HTR-8/SVneo (cell line): ENCODE data around the gene ABCA2.
A peak's percentile ranks its signal among the peaks of the same experiment; 100 is the strongest.
"Not testable (repeated sequence)": the region's sequence is repeated elsewhere in the genome, so short reads cannot be mapped to it uniquely, and the experiment has no call there.

Source experiments
- DNase-seq: peaks from one replicate; pipeline ENCODE4 v3.0.0; 2011; ENCODE audit warnings: low spot score, mixed read lengths; ENCODE audit not compliant: insufficient read length
- FAIRE-seq: peaks from 2 replicates; lab custom pipeline; 2011; peaks lifted over from hg19 to GRCh38; lab: Jason Lieb, UNC

Gene ABCA2

DNA sequence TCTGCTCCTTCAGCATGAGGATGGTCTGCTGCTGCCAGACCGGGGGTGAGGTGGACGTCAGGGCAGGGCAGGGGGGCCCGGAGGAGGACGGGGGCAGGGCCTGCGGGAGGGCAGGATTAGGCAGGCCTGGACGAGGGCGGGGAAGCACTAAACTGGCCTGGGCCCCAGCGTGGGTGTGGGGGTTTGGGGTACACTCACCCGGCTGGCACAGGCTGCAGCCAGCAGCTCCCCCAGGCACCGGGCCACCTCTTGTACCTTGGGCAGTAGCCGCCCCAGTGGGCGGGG lies 36.8 kb upstream of the ABCA2 start:
- no peak for DNase-seq
- FAIRE-seq, result no peak

DNA sequence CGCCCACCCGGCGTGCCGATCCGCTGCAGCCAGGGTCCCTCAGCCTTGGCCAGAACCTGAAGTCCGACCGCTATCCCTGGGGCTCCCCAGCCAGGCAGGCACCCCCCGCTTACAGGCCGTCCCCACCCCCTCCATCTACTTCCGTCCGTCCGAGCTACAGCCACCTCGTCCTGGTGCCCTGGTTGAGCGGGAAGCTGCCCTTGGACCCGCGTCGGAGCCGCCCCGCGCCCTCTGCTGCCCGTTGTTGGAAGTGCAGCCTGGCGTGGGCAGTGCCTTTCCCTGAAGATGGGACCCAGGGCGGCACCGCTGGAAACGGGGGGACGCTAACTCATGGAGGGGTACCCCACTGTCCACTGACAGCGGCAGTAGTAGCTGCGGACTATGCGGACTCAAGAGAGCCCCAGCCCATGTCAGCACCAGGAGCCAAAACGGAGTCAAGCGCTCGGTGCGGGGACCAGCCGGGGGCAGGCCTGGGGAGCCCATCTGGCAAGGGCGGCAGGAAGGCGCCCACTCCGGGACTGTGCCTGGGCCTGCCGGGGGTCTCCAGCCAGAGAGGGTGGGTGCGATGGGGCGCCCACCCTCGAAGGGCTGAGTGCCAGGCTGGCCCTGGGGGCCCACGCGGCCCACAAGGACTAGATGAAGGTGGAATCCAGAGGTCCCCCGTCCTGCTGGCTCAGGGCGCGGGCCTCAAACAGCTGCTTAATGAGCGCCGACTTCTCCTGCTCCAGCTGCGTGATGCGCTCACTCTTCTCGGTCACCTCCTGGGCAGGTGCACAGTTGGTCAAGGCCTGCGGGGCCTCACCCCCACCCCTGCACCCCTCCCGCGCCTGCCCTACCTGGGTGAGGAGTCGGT lies 36.2 kb upstream of the ABCA2 start:
- no peak for DNase-seq
- peak; percentile 79 for FAIRE-seq

DNA sequence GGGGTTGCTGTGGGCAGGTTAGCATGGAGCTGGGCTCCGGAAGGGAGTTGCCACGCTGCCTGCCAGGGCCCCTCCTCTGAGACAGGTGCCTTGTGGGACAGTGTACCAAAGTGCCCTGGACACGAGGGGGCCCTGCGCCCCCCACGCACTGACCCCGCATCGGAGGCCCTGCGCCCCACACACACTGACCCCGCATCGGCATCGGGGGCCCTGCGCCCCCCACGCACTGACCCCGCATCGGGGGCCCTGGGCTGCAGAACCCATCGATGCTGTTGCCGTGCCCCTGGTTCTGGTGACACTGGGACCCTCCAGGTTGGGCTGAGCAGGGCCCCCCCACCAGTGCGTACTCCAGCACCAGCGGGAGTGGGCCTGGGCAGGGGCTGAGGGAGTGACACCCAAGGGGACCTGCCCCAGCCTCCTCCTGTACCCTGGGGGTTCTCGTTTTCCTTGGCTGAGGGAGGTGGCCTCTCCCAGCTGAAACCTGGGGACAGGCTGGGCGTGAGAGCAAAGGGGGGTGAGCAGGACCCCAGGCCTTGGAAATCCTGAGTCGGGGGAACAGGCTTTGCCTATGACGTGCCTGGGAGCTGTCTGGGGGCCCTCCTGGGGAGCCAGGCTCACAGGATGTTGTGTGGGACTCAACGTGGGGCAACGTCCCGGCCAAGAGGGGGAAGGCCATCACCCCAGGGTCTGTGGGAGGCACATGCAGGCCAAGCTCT lies 35.4 kb upstream of the ABCA2 start:
- DNase-seq (no peak), FAIRE-seq (no peak)

DNA sequence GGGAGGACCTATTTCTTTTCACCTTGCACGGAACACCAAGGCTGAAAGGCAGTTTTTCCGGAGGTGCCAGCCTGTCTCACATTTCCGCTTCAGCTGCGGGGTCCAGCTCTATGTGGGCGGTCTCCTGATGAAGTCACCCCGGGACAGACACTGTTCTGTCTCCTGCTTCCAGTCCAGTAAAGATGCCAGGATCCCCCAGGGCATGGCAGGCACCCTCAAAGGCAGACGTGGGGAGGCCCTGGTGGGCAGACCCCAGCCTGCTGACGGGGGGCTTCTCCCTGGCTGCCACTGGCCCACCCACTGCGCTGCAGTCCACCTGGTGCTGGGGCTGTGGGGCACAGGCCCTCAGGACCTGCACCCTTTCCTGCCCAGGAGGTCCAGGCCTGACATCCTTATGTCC lies 34.8 kb upstream of the ABCA2 start:
- not testable (repeated sequence) for DNase-seq, FAIRE-seq

DNA sequence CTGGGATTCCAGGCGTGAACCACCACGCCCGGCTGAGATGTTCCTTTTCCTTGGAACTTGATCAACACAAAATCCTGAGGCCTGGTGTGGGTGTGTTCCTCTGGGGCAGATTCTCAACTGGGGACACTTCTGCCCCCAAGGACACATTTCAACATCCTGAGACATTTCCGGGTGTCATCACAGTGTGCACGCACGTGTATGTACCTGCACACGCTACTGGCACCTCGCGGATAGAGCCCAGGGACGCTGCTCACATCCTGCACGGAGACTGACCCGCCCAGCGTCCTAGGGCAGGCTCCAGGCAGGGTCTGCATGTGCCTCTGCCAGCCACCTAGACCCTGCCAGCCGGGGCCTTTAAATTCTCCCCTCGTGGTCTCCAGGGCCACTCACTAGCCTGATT lies 34.3 kb upstream of the ABCA2 start:
- no peak for DNase-seq
- FAIRE-seq, result no peak

DNA sequence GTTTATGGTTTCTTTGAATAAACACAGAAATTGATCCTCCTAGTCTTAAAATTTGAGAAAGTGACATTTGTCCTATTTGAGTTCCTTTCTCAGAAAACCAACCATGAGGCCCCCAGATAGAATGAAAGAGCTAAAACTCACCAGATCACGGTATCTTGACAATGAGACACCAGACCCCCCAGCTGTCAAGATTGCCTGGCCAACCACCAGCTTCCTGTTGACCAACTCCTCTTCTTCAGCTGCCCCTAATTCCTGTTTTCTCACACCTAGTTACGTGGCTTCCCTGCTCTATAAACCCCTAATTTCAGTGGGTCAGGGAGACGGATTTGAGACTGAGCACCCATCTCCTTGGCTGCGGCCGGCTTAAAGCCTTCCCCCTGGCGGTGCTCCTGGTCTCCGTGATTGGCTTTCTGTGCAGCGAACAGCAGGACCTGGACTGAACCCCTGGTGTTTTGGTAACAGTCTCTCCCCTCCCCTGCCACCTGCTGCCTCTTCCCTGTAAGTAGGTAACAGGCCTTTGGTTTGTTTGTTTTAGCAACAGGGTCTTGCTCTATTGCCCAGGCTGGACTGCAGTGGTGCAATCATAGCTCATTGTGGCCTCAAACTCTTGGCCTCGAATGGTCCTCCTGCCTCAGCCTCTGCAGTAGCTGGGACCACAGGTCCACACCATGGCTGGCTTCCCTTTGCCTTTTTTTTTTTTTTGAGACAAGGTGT lies 30.6 kb upstream of the ABCA2 start:
- DNase-seq (no peak), FAIRE-seq (no peak)

DNA sequence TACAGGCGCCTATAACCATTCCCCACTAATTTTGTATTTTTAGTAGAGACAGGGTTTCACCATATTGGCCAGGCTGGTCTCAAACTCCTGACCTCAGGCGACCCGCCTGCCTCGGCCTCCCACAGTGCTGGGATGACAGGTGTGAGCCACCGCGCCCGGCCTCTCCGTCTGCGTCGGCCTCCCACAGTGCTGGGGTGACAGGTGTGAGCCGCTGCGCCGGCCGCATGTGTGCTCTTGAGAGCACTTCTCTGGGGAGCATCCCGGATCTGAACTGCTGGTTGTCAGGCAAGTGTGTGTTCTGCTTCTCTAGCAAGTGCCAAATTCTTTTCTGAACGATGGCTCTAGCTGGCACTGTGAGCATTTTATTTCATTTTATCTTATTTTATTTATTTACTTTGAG lies 29.5 kb upstream of the ABCA2 start:
- no peak for DNase-seq
- FAIRE-seq, result no peak

DNA sequence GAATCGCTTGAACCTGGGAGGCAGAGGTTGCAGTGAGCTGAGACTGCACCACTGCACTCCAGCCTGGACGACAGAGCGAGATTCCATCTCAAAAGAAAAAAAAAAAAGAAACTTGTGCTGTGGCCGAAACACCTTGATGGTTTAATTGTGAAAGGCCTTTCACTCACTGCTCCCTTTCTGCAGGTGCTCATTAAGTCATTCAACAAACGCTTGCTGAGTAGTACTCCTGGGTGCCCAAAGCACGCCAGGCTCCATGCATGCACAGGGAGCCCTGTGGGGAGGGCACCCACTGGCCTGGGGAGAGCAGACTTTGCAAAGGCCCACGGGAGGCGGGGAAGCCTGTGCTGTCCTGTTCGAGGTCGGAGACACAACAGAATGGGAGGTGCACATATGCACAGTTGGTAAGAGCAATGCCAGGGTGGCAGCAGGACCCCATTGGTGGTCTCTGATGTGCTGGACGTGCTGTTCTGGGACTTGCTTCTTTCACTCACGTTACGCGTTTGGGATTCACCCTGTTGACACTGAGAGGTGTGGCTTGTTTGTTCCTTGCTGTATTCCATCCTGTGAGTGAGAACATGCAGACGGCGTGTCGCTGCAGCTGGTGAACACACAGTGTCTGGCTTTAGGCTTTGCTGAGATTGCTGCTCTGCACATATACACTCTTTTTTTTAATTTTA lies 28.8 kb upstream of the ABCA2 start:
- DNase-seq (no peak), FAIRE-seq (no peak)

DNA sequence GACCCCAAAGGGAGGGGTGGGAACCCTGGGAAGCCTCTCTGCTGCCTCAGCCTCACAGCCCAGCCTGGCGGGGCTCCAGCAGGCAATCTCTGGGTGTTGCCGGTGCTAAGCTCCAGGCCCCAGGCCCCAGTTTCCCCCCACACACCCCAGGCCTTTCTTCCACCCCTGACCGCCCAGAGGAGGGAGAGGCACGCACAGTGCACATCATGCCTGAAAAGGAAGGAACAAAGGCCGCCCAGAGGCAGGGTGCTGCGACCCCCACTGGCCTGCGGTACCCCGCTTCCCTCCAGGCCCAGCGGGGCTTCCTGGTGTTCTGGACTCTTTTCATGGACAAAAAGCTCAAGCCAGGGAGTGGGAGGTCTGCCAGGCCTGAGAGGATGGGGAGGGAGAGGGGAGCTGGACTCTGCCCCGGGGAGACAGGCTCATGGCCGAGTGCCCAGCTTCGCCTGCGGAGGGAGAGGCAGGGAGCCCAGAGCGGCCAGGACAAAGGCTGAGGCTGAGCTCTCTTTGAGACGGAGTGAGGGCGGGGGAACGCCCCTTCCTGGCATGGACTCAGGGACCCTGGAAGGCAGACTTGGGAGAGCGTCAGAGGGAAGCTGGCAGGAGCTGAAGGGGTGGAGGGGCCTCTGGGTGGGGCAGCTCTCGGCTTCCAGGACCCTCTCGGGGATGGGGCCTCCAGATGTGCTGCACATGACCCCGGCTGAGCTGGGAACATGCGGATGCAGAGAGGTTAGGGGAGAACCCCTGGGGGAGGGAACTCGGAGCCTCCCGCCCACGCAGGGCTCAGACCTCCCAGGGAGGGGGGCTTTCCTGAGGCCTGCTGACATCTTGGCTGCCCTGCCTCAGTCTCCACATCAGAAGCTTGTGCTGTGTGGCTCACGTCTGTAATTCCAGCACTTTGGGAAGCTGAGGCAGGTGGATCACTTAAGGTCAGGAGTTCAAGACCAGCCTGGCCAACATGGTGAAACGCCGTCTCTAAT lies 27.6 kb upstream of the ABCA2 start:
- FAIRE-seq (no peak), DNase-seq (no peak)

DNA sequence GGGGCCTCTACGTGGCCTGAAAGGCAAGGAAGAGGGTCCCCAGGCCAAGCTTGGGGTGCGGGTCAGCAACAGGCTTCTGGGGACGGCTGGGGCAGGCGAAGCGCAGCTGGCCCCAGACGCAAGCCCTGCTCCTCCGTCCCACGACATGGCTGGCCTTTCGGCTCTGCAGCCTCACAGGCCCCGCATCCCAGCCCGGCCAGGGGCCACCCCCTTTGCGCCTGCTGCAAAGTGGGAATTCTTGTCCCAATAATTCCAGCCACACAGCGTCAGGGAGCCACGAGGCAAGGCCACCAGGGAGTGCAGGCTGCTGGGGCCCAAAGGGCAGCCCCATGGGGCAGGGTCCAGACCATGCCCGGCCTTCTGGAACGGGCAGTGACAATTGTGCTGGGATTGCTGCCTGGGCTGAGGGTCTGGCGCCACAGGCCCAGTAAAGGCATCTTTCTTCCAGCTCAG lies 26.9 kb upstream of the ABCA2 start:
- FAIRE-seq, result no peak
- DNase-seq, result no peak

DNA sequence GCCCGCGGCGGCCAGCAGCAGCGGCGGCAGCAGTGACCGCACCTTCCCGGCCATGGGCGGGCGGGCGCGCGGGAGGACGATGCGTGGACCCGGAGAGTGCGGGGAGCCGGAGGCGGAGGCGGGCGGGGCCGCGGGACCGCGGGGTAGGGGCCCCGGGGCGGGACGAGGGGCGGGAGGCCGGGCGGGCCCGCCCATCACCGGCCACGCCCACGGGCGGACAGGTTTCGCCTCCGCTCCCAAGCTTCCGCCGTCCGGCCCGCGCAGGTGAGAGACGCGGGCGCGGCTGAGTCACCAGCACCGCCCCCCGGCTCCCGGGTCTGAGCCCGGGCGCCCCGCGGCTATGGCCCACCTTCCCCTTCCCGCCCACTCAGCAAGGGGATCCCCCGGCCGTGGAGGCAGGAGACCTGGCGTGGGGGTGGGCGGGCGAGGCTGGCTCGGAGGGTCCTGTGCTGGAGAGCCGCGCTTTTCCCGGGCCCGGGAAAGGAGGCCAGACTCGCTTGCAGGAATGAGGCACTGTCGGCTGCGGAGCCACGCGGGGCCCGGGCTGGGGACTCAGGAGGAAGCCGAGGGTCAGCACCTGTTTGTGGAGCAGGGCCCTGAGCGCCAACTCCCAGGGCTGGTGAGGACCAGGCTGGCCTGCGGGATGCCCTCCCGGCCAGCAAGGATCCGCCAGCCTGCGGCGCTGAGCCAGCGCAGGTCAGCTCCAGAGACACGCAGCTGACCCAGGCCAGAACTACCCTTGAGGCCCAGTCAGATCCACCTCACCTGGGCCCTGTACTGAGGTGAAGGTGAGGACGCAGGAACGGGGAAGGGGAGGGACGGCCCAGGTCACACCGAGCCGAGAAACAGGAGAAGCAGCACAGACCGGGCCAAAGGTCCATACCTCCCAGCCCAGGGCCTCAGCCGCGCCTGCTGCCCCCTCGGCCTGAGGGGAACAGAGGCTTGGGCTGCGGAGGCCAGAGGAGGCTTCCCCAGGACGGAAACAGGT lies 26.2 kb upstream of the ABCA2 start, which contains the start of gene ENTPD2:
Gene ENTPD2, minus strand, starts transcription at position 118 of the 988 bp plus-strand sequence. Its CDS starts 64 bp downstream, at position 54.
- FAIRE-seq (no peak), DNase-seq (no peak)

DNA sequence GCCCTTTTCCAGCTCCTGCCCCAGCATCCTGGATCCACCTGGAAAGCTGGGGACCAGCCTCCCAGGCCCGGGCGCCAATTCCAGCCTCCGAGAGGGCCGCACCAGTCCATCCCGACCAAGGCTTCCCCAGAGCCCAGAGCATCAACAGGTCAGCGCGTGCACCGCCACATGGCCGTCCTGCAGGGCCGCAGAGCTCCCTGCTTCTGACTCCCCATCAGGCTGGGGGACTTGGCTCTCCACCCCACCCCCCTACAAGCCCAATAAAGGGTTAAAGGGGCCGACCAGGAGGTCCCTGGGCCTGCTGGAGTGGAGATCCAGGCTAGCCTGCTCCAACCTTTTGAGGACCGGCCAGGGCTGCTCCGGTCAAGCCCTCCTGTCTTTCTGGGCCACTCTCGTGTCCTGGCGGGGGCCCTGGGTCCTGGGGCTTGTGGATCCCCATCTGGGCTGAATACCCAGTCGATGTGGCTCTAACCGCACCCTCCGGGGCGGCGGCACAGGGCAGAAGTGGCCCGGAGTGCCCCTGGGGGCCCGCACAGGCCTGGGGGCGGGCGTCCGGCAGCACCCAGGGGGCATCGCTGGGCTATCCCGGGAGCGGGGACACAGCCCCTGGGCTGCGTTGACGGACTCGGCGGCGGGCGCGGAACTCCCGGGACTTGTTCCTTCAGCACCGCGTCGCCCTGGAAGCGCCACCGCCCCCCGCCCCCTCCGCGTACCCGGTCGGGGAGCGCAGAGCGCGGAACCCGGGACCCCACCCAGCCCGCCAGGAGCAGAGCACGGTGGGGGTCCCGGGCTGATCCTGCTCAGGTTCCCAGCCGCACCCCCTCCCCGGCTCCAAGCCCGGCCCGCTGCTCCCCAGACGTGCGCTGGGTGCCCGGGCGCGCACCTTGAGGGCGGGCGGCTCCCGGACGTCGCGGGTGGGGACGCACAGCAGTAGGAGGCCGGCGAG lies 25.2 kb upstream of the ABCA2 start:
- DNase-seq (no peak), FAIRE-seq (no peak)

DNA sequence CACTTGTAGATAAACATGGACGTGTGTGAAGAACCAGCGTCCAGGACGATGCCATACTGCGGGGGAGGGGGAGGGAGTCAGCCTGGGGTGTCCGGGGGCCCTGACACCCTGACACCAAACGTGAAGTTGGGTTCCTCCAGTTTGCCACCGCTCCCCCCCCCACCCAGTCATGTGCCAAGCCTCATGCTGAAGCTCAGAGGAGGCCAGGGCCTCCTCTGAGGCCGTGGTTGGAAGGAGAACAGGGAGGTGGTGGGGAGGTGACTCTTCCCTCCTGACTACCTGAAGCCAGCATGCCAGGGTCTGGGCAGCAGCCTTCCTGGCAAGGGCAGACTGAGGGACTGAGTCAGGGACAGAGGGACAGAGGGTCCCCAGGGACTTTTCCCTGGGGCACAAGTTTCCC lies 24.3 kb upstream of the ABCA2 start:
- FAIRE-seq, result no peak
- no peak for DNase-seq

DNA sequence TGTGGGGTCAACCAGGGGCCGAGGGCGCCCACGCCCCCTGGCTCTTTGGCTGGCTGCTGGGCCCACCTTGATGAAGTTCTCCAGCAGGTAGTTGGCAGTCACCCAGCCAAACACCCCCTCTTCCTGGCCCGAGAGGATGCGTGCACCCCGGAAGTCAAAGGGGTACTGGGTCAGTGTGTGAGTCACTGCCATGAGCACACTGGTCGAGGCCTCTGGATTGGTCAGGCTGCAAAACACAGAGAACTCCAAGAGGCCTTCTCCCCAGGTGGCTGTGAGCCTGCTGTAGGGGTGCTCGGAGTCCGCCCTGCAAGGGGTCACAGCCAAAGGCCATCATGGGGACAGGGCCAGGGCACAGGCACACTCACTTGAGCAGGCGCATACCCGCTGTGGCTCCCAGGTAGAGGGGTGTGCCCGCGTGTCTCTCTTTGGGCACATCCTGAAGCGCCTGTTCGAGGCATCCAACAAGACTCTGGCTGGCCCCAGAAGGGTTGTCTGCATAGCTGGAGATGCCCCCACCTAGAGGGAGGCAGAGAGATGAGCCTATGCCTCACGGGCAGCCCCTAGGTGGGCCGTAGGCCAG lies 23.2 kb upstream of the ABCA2 start:
- FAIRE-seq (no peak), DNase-seq (no peak)

DNA sequence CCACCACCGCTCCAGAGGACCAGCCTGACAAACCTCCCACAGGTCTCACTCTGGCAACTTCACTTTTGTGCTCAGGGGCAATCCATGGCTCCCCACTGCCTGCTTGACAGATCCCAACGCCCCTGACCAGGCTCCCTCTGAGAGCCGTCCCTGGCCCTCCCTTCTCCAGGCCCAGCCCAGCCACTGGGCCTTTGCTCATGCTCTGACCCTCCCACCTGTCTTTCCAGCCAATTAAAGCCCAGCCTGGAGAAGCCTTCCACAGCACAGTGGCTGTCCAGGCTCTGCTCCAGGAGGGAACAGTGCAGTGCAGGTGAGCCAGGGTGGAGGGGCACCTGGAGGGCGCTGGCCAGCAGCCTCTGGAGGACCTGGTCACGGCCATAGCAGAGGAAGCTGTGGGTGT lies 22.5 kb upstream of the ABCA2 start:
- no peak for DNase-seq

DNA sequence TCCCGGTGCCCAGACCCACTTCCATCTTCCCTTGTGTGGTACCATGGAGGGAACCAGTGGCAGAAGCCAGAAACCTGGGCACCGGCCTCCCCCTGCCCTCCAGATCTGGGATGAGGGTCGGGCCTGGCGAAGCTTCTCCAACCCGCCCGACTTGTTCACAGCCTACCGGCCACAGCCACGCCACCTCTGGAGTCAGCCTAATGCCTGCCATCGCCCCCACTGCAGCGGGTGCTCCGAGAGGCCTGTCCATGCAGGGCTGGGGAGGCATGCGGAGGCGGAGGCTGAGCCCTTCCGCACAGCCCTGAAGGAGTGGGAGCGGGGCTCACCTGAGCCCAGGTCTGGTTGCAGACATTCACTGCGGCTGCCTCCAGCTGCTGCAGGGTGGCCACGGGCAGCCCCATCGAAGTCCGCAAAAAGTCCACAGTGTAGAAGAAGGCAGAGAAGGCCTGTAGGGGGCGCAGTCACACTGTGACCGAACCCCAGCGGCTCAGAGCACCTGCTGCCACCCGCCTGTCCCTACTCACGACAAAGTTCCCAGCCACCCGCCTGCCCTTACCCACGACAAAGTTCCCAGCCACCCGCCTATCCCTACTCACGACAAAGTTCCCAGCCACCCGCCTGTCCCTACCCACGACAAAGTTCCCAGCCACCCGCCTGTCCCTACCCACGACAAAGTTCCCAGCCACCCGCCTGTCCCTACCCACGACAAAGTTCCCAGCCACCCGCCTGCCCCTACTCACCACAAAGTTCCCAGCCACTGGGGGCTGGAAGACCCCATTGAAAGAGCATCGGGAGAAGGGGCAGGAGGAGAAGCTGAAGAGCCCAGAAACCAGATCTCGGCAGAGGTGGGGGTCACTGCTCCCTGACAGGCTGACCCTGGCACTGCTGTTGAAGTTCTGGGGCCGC lies 21.8 kb upstream of the ABCA2 start:
- no peak for DNase-seq
- no peak for FAIRE-seq

More for the DNA sequence above, 22.5 kb upstream of the ABCA2 start:
- FAIRE-seq, result no peak
